Measurements from ENCODE around the gene WNT3A. TPM values are rescaled to one million over a fixed set of nuclear protein-coding genes. Genes with fewer than 3 reads are reported as not detected.
A peak's percentile ranks its signal among the peaks of the same experiment; 100 is the strongest.

WNT3A gene
- total RNA-seq, 3 donors from 2014 or later = not detected

DNA sequence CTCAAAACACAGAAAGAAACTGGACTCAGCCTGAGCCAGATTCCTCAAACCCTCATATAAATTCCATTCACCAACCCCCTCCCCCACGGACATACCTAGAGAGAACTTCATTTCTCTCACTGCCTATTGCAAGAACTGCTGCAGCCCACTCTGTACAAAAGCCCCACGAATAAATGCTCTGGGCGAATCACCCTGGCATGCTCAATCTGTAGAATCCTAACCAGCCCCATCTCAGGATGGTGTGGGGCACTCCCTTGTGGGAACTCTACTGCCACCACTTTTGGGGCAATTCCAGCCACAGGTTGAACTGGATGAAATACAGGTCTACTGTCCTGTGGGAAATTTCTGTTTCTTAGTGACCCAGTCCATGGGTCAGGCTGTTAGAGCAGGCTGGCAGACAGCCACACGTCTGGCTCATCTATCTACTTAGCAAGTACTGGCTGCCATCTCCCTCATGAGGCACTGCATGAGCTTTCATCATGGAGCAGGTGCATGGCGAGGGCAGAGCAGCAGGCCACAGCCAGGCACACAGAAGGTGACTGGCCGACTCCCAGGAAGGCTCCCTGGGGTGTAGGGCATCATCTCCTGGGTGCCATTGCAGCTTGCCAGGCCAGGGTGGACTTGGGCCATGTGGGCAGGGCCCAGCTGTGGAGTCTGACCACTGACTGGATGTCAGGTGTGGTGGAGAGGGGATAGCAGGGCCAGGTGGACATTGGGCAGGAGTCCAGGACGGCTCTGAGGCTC is 97.9 kb downstream of the WNT3A start:
- Histone ChIP-seq H3K4me1 (ENCODE audit: low read depth) (peaks cover 30% of the 10 kb centered on the region), H3K36me3 (ENCODE audit: low read depth) (no peaks in the 10 kb centered on the region), H3K9me3 (no peaks in the 10 kb centered on the region), H3K4me3 (no peak overlapping the region)
- intact Hi-C loops (cut with DNase I, micrococcal nuclease) = no loop called here
- DNase-seq (peak in 1 of 3 donors; percentile 31), ATAC-seq (no peak)
- TF ChIP-seq, protein P1, sequence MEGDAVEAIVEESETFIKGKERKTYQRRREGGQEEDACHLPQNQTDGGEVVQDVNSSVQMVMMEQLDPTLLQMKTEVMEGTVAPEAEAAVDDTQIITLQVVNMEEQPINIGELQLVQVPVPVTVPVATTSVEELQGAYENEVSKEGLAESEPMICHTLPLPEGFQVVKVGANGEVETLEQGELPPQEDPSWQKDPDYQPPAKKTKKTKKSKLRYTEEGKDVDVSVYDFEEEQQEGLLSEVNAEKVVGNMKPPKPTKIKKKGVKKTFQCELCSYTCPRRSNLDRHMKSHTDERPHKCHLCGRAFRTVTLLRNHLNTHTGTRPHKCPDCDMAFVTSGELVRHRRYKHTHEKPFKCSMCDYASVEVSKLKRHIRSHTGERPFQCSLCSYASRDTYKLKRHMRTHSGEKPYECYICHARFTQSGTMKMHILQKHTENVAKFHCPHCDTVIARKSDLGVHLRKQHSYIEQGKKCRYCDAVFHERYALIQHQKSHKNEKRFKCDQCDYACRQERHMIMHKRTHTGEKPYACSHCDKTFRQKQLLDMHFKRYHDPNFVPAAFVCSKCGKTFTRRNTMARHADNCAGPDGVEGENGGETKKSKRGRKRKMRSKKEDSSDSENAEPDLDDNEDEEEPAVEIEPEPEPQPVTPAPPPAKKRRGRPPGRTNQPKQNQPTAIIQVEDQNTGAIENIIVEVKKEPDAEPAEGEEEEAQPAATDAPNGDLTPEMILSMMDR (IDR thresholded peaks at IDR 0.05) = no peak

DNA sequence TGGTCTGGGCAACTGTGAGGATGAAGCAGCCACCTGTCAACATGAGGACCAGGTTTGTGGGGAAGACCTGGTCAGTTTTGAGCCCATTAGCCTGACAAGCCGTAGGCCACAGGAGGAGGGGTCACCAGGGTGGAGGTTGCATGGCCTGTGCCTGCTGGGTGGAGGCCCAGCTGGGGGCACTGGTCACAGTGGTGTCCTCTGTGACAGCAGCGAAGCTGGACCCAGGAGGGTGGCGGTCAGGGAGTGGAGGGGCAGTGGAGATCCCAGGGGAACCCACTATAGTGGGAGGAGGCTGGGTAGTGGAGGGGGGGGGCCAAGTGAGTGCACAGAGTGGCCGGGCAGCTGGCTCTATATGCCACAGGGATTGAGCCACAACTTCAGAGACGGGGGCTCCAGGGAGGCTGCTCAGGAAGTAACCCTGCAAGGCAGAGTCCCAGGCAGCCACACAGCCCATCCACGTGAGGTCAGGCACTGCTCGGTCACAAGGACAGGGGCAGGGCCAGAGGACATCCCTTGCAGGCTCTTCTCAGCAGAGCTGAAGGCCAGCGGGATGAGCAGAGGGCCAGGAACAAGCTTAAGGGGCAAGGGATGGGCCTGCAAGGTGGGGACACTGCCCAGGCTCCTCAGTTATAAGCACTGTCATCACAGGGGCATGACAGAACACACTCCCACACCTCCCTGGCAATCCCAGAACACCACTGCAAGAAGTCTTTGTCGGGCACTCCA is 98.6 kb downstream of the WNT3A start:
- H3K4me1 ChIP-seq (ENCODE audit: low read depth) = peaks cover 30% of the 10 kb centered on the region
- no peak for ATAC-seq
- intact Hi-C loops (cut with DNase I, micrococcal nuclease) = no loop called here

DNA sequence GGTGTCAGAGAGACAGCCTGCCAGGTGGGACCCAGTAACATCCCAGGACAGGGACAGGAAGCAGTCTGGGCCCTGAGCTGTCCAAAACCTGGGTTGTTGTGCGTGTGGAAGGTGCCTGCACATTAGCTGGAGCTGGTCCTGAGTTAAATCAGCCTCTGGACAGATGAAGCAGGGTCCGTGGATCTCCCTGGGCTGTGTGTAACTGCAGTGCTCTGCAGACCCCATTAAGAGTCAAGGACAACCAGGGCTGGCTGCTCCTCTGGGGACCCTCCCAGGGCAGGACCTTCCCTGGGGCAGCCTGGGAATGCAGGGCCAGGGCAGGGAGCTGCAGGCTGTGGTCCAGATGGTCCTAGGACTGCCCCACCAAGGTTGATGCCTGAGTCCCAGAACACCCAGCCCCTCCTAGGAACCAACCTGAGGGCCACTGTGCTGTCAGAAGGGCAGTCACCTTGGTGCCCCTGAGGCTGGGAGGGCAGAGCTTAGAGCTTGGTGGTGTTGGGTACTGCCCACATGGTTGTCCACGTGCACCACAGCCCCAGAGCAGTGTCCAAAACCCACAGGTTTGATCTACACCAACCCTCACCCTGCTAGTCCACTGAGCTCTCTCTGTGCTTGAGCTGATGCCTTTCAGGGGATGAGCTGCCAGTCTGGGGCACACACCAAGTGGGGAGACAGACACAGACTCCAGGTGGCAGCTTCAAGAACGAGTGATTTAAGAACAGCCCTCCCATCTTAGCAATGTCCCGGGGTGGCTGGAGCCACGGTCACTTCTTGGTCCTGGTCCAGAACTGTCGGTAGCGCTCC is 99.4 kb downstream of the WNT3A start:
- TF ChIP-seq, protein P1 (IDR thresholded peaks at IDR 0.05) = no peak
- Histone ChIP-seq H3K36me3 (ENCODE audit: low read depth) (no peaks in the 10 kb centered on the region), H3K9me3 (no peaks in the 10 kb centered on the region), H3K4me1 (ENCODE audit: low read depth) (peaks cover 23% of the 10 kb centered on the region), H3K4me3 (no peak overlapping the region)
- no peak for ATAC-seq
- peak in 1 of 3 donors; percentile 32 for DNase-seq
- intact Hi-C loops (cut with DNase I, micrococcal nuclease) = no loop called here

More for the DNA sequence above, 98.6 kb downstream of the WNT3A start:
- Histone ChIP-seq H3K9me3 (no peaks in the 10 kb centered on the region), H3K36me3 (ENCODE audit: low read depth) (no peaks in the 10 kb centered on the region), H3K4me3 (no peak overlapping the region)
- peak in 1 of 3 donors; percentile 34 for DNase-seq
- TF ChIP-seq, protein P1 (IDR thresholded peaks at IDR 0.05) = no peak

DNA sequence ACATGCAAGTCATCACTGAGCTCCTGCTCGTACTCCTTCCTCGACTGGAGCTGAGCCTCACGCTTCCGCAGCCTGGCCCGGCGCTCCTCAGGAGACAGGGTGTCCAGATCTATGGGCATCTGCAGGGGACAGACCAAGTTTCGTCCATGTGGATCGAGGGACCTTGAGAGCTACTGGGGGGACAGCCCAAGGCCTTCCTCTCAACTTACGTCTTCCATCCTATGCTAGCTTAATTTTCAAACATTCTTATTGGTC is 99.9 kb downstream of the WNT3A start:
- peaks cover 18% of the 10 kb centered on the region for H3K4me1 ChIP-seq (ENCODE audit: low read depth)
- intact Hi-C loops (cut with DNase I, micrococcal nuclease) = no loop called here

DNA sequence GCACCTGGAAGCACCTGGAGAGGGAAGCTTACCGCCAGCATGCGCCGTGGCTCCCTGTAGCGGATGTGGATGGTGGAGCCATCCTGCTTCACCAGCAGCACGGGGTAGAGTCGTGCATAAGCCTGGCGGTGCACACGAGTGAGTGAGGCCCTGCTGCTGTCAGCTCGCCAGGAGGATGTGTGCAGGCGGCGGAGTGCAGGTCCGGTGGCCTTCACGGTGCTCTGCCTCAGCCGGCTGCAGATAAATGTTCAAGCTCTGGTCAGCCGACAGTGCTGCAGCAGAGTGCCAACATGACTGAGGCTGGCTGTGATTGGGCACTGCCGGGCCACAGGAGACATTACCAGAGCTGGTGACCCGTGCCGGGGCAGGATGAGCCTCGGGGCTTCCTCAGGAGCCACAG is 100.8 kb downstream of the WNT3A start:
- Histone ChIP-seq H3K4me3 (no peak overlapping the region), H3K4me1 (ENCODE audit: low read depth) (peaks cover 14% of the 10 kb centered on the region), H3K36me3 (ENCODE audit: low read depth) (no peaks in the 10 kb centered on the region), H3K9me3 (no peaks in the 10 kb centered on the region)
- TF ChIP-seq, protein P1 (IDR thresholded peaks at IDR 0.05) = no peak
- ATAC-seq = no peak
- DNase-seq = peak in 1 of 3 donors; percentile 40
- intact Hi-C loops (cut with DNase I, micrococcal nuclease) = no loop called here

More for the DNA sequence above, 99.9 kb downstream of the WNT3A start:
- Histone ChIP-seq H3K36me3 (ENCODE audit: low read depth) (no peaks in the 10 kb centered on the region), H3K9me3 (no peaks in the 10 kb centered on the region), H3K4me3 (no peak overlapping the region)
- TF ChIP-seq, protein P1 (IDR thresholded peaks at IDR 0.05) = no peak
- DNase-seq (no peak), ATAC-seq (no peak)
